Measurements from ENCODE around the gene SCUBE1.

The SCUBE1 gene

GRCh38 chr22:43228330-43228729, 114.8 kb downstream of the SCUBE1 start:
- no peak for DNase-seq (ENCODE audit: low read depth, low spot score)
- H3K27ac ChIP-seq: no peak overlapping the region

- no peak overlapping the region for H3K27ac ChIP-seq
- no peak for DNase-seq (ENCODE audit: low read depth, low spot score)
Observed at GRCh38 chr22:43227239-43227630, 115.9 kb downstream of the SCUBE1 start.

GRCh38 chr22:43226377-43227238, 116.6 kb downstream of the SCUBE1 start:
- H3K27ac ChIP-seq: no peak overlapping the region
- DNase-seq (ENCODE audit: low read depth, low spot score): no peak

- no peak overlapping the region for H3K27ac ChIP-seq
- DNase-seq (ENCODE audit: low read depth, low spot score): no peak
Observed at GRCh38 chr22:43225609-43226008, 117.6 kb downstream of the SCUBE1 start.

- H3K27ac ChIP-seq: no peak overlapping the region
- no peak for DNase-seq (ENCODE audit: low read depth, low spot score)
Observed at GRCh38 chr22:43222987-43223386, 120.2 kb downstream of the SCUBE1 start.

GRCh38 chr22:43222262-43222661, 120.9 kb downstream of the SCUBE1 start:
- no peak overlapping the region for H3K27ac ChIP-seq
- DNase-seq (ENCODE audit: low read depth, low spot score): no peak

- H3K27ac ChIP-seq: no peak overlapping the region
- no peak for DNase-seq (ENCODE audit: low read depth, low spot score)
Observed at GRCh38 chr22:43220625-43221380, 122.4 kb downstream of the SCUBE1 start.

GRCh38 chr22:43218786-43219185, 124.4 kb downstream of the SCUBE1 start:
- no peak overlapping the region for H3K27ac ChIP-seq
- DNase-seq (ENCODE audit: low read depth, low spot score): no peak

GRCh38 chr22:43217285-43218030, 125.7 kb downstream of the SCUBE1 start:
- DNase-seq (ENCODE audit: low read depth, low spot score): no peak
- no peak overlapping the region for H3K27ac ChIP-seq

- no peak for DNase-seq (ENCODE audit: low read depth, low spot score)
- H3K27ac ChIP-seq: no peak overlapping the region
Observed at GRCh38 chr22:43216738-43217137, 126.4 kb downstream of the SCUBE1 start.

GRCh38 chr22:43213962-43214361, 129.2 kb downstream of the SCUBE1 start:
- no peak for DNase-seq (ENCODE audit: low read depth, low spot score)
- no peak overlapping the region for H3K27ac ChIP-seq

GRCh38 chr22:43213051-43213450, 130.1 kb downstream of the SCUBE1 start:
- H3K27ac ChIP-seq: no peak overlapping the region
- DNase-seq (ENCODE audit: low read depth, low spot score): no peak

GRCh38 chr22:43212434-43212952, 130.7 kb downstream of the SCUBE1 start:
- DNase-seq (ENCODE audit: low read depth, low spot score): no peak
- no peak overlapping the region for H3K27ac ChIP-seq

- DNase-seq (ENCODE audit: low read depth, low spot score): no peak
- no peak overlapping the region for H3K27ac ChIP-seq
Observed at GRCh38 chr22:43211941-43212433, 131.2 kb downstream of the SCUBE1 start.

- H3K27ac ChIP-seq: no peak overlapping the region
- DNase-seq (ENCODE audit: low read depth, low spot score): no peak
Observed at GRCh38 chr22:43210631-43211515, 132.3 kb downstream of the SCUBE1 start.

GRCh38 chr22:43209971-43210370, 133.2 kb downstream of the SCUBE1 start:
- H3K27ac ChIP-seq: no peak overlapping the region
- no peak for DNase-seq (ENCODE audit: low read depth, low spot score)

- DNase-seq (ENCODE audit: low read depth, low spot score): no peak
- no peak overlapping the region for H3K27ac ChIP-seq
Observed at GRCh38 chr22:43209523-43209890, 133.7 kb downstream of the SCUBE1 start.

GRCh38 chr22:43208703-43209522, 134.3 kb downstream of the SCUBE1 start:
- no peak for DNase-seq (ENCODE audit: low read depth, low spot score)
- no peak overlapping the region for H3K27ac ChIP-seq

Measured in epithelial cell of prostate (primary cell).